Stomach (tissue), 9 donors: ENCODE measurements around the gene SMAD3. TPM values are rescaled to one million over a fixed set of nuclear protein-coding genes. Genes with fewer than 3 reads are reported as not detected.

Source experiments
- DNase-seq, 2 donors: peaks; one replicate each; pipeline versions ENCODE4 v3.0.0 to v3.0.0-alpha.2; 2013 to 2019
- H3K27ac ChIP-seq, 5 donors: fragments of 200-600 bp in 4 of 5; sonication (generic) in 4 of 5; one replicate each; pipeline ENCODE4 v1.5.1; 2013 to 2019; ENCODE audit warnings: mild to moderate bottlenecking in 1 of 5, moderate library complexity in 1 of 5
- H3K27me3 ChIP-seq, 3 donors: fragments of 200-600 bp; sonication (generic); one replicate each; pipeline ENCODE4 v1.5.1; 2017 to 2019; ENCODE audit warnings: mixed run types in 1 of 3
- H3K36me3 ChIP-seq, 4 donors: fragments of 200-600 bp; sonication (generic); 1 replicate in 3 of 4; 2 replicates in 1 of 4; pipeline ENCODE4 v1.5.1; 2016 to 2019
- H3K4me1 ChIP-seq, 4 donors: fragments of 200-600 bp; sonication (generic); one replicate each; pipeline ENCODE4 v1.5.1; 2016 to 2019
- H3K4me3 ChIP-seq, 4 donors: fragments of 200-600 bp; sonication (generic) in 3 of 4; one replicate each; pipeline ENCODE4 v1.5.1; 2016 to 2019; ENCODE audit warnings: mild to moderate bottlenecking in 1 of 4
- H3K9me3 ChIP-seq, 4 donors: fragments of 200-600 bp; sonication (generic); one replicate each; pipeline ENCODE4 v1.5.1; 2016 to 2019
- EP300 ChIP-seq: sonication (generic); formaldehyde crosslinking; IDR thresholded peaks from one replicate; pipeline ENCODE4 v1.6.1; 2017; ENCODE audit warnings: antibody characterized with exemption
- POLR2A ChIP-seq, 4 donors: fragments of 450-650 bp; IDR thresholded peaks; one replicate each; pipeline ENCODE4 v1.6.1; 2016; ENCODE audit warnings: antibody characterized with exemption in 4 of 4, control low read depth in 2 of 4, mild to moderate bottlenecking in 1 of 4, moderate library complexity in 1 of 4
- POLR2AphosphoS5 ChIP-seq, 3 donors: sonication (generic); formaldehyde crosslinking; IDR thresholded peaks; one replicate each; pipeline ENCODE4 v1.6.1; 2016; ENCODE audit warnings: antibody characterized with exemption in 3 of 3
- WGBS, 5 donors: extraction: QIAGEN DNeasy Blood & Tissue Kit in 3 of 5; methylation state at CpG; one replicate each; pipeline versions ENCODE4 v1.1.5 to v1.1.7; 2013 to 2018; 5-methylcytosine and 5-hydroxymethylcytosine counted together
- intact Hi-C: fragments of 100-400 bp; cut with DNase I; formaldehyde crosslinking; loops from one replicate; pipeline ENCODE4 v1.15.1; 2023; ENCODE audit warnings: low total_unique reads
- polyA plus RNA-seq, 3 donors: library from polyadenylated mRNA; stranded (reverse); fragments of 200-250 nt; gene quantifications; one replicate each; pipeline ENCODE4 v1.2.3, GENCODE V29; 2013
- total RNA-seq, 5 donors: library from RNA; depleted of rRNA; stranded (reverse); fragments of >200 nt; gene quantifications; one replicate each; pipeline versions ENCODE4 v1.1.0 to v1.2.3, GENCODE V29; 2014 to 2016
- TF ChIP-seq, protein P1 (sequence below), 7 experiments: fragments of 450-650 bp in 4 of 7; fragments of 200-600 bp in 3 of 7; sonication (generic) in 3 of 7; IDR thresholded peaks; one replicate each; pipeline ENCODE4 v1.5.1; 2016 to 2019; ENCODE audit warnings: antibody characterized with exemption in 7 of 7, control low read depth in 2 of 7, mild to moderate bottlenecking in 1 of 7
- donor health status: healthy with polysubstance abuse.
- donor health status: Bipolar disorder and iron deficiency.
- donor health status: healthy.

Gene SMAD3
- total and polyA plus RNA-seq, 8 donors = 6.8 to 103 (median 27.5) TPM

DNA sequence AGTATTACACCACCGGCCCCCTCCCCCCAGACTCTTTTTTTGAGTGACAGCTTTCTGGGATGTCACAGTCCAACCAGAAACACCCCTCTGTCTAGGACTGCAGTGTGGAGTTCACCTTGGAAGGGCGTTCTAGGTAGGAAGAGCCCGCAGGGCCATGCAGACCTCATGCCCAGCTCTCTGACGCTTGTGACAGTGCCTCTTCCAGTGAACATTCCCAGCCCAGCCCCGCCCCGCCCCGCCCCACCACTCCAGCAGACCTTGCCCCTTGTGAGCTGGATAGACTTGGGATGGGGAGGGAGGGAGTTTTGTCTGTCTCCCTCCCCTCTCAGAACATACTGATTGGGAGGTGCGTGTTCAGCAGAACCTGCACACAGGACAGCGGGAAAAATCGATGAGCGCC, 125.4 kb downstream of the SMAD3 start:
- TF ChIP-seq POLR2AphosphoS5 (IDR thresholded peaks at IDR 0.05) (no peak), EP300 (no peak), POLR2A (IDR thresholded peaks at IDR 0.05) (no peak)
- TF ChIP-seq, protein P1, sequence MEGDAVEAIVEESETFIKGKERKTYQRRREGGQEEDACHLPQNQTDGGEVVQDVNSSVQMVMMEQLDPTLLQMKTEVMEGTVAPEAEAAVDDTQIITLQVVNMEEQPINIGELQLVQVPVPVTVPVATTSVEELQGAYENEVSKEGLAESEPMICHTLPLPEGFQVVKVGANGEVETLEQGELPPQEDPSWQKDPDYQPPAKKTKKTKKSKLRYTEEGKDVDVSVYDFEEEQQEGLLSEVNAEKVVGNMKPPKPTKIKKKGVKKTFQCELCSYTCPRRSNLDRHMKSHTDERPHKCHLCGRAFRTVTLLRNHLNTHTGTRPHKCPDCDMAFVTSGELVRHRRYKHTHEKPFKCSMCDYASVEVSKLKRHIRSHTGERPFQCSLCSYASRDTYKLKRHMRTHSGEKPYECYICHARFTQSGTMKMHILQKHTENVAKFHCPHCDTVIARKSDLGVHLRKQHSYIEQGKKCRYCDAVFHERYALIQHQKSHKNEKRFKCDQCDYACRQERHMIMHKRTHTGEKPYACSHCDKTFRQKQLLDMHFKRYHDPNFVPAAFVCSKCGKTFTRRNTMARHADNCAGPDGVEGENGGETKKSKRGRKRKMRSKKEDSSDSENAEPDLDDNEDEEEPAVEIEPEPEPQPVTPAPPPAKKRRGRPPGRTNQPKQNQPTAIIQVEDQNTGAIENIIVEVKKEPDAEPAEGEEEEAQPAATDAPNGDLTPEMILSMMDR (IDR thresholded peaks at IDR 0.05) = no peak
- no peaks in the 10 kb centered on the region for H3K9me3 ChIP-seq
- H3K4me1 ChIP-seq = peaks cover 6 to 49% (median 36%) of the 10 kb centered on the region in 4 donors
- peaks cover 33 to 95% (median 80%) of the 10 kb centered on the region in 4 donors for H3K36me3 ChIP-seq
- peak overlapping the region in 2 of 5 donors; percentile 68 to 77 for H3K27ac ChIP-seq
- H3K27me3 ChIP-seq = no peaks in the 10 kb centered on the region
- no peak overlapping the region for H3K4me3 ChIP-seq
- 79 to 91% (median 89%) methylated on average over 6 to 11 of the region's 11 CpGs for WGBS, 5 donors
- intact Hi-C loops = no loop called here
- DNase-seq = no peak

DNA sequence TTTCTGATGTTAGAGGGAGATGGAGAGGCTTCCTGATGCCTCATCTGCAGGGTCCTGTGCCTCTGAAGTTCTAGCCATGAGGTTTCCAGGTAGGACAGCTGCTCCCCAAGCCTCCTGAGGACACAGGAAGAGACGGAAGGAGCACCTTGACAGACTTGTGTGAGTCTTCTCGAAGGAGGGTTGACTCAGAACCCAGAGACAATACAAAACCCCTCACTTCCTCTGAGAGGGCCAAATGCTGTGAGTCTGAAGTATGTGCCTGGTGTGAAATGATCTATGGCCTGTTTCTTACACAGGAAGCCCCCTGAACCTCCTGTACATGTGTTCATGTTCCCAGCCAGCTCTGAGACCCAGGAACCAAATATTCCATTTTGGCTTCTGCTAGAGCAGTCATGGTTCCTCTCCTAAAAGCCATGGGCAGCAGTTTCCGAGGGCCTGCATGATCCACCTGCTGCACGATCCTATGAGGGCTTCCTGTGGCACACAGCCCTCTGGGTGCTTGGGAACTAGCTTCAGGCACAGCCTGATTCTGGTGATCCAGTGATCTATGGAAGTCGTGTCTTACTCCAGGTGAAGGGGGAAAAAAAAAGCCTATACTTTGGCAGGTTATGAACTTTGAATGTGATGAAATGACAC, 126.9 kb downstream of the SMAD3 start:
- intact Hi-C loops = no loop called here
- WGBS, 5 donors = 89 to 93% (median 90%) methylated on average over 5 of the region's 5 CpGs
- H3K36me3 ChIP-seq = peaks cover 27 to 80% (median 70%) of the 10 kb centered on the region in 4 donors
- H3K9me3 ChIP-seq = no peaks in the 10 kb centered on the region
- DNase-seq = no peak
- H3K4me1 ChIP-seq = peaks cover 0 to 41% (median 29%) of the 10 kb centered on the region in 4 donors
- TF ChIP-seq POLR2A (IDR thresholded peaks at IDR 0.05) = no peak
- no peak for TF ChIP-seq POLR2AphosphoS5 (IDR thresholded peaks at IDR 0.05)
- no peak for TF ChIP-seq EP300
- TF ChIP-seq, protein P1 (IDR thresholded peaks at IDR 0.05) = no peak
- H3K27ac ChIP-seq = peak overlapping the region in 1 of 5 donors; percentile 45
- H3K4me3 ChIP-seq = no peak overlapping the region
- no peaks in the 10 kb centered on the region for H3K27me3 ChIP-seq

DNA sequence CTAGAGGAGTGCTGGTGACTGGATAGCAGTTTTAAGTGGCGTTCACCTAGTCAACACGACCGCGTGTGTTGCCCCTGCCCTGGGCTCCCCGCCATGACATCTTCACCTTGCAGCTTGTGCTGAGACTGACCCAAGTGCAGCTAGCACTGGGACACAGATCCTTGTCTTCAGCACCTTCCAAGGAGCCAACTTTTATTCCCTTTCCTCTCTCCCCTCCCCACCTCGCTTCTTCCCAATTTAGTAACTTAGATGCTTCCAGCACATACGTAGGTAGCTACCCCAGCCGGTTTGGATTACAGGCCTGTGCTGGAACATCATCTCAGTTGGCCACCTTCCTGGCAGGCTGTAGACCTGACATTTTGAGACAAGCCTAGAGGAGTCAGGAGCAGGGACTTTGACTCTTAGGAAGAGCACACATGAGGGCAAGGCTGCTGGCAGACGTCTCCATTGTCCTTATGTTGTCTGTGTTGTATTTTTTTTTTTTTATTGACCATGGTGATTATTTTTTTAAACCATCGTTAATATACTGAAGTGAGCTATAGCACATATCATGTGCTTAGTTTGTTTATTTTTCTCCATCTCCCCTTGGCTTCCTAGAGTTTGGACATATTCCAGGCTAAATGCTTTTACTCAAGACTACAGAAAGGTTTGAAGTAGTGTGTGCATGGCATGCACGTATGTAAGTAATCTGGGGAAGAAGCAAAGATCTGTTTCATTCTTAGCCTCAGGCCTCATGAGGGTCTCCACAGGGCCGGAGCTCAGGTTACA, 128.0 kb downstream of the SMAD3 start:
- Histone ChIP-seq H3K4me3 (no peak overlapping the region), H3K4me1 (peaks cover 0 to 41% (median 26%) of the 10 kb centered on the region in 4 donors), H3K27ac (peak overlapping the region in 3 of 5 donors; percentile 8 to 45 (median 17)), H3K36me3 (peaks cover 22 to 69% (median 59%) of the 10 kb centered on the region in 4 donors), H3K9me3 (no peaks in the 10 kb centered on the region), H3K27me3 (no peaks in the 10 kb centered on the region)
- TF ChIP-seq POLR2AphosphoS5 (IDR thresholded peaks at IDR 0.05) (peak in 1 of 3 donors; percentile 3), POLR2A (IDR thresholded peaks at IDR 0.05) (no peak), EP300 (no peak)
- TF ChIP-seq, protein P1 (IDR thresholded peaks at IDR 0.05) = no peak
- 67 to 77% (median 74%) methylated on average over 12 of the region's 12 CpGs for WGBS, 5 donors
- peak in 1 of 2 donors; percentile 56 for DNase-seq
- intact Hi-C loops = no loop called here

DNA sequence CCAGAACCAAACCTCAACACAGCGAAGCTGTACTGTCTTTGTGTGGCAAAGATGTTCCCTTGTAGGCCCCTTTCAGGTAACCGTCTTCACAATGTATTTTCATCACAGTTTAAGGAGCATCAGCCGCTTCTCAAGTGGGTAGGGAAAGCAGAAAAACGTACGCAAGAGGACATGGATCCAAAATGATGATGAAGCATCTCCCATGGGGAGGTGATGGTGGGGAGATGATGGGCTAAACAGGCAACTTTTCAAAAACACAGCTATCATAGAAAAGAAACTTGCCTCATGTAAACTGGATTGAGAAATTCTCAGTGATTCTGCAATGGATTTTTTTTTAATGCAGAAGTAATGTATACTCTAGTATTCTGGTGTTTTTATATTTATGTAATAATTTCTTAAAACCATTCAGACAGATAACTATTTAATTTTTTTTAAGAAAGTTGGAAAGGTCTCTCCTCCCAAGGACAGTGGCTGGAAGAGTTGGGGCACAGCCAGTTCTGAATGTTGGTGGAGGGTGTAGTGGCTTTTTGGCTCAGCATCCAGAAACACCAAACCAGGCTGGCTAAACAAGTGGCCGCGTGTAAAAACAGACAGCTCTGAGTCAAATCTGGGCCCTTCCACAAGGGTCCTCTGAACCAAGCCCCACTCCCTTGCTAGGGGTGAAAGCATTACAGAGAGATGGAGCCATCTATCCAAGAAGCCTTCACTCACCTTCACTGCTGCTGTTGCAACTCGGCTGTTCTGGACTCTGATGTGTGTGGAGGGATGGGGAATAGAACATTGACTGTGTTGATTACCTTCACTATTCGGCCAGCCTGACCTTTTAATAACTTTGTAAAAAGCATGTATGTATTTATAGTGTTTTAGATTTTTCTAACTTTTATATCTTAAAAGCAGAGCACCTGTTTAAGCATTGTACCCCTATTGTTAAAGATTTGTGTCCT, 129.0 kb downstream of the SMAD3 start:
- peaks cover 16 to 59% (median 48%) of the 10 kb centered on the region in 4 donors for H3K36me3 ChIP-seq
- H3K4me1 ChIP-seq = peaks cover 0 to 31% (median 20%) of the 10 kb centered on the region in 4 donors
- H3K27ac ChIP-seq = peak overlapping the region in 2 of 5 donors; percentile 17 to 30
- TF ChIP-seq EP300 = no peak
- TF ChIP-seq POLR2AphosphoS5 (IDR thresholded peaks at IDR 0.05) = no peak
- no peak for TF ChIP-seq POLR2A (IDR thresholded peaks at IDR 0.05)
- TF ChIP-seq, protein P1 (IDR thresholded peaks at IDR 0.05) = no peak
- H3K9me3 ChIP-seq = no peaks in the 10 kb centered on the region
- H3K27me3 ChIP-seq = no peaks in the 10 kb centered on the region
- intact Hi-C loops = no loop called here
- H3K4me3 ChIP-seq = no peak overlapping the region
- 83 to 92% (median 89%) methylated on average over 9 of the region's 9 CpGs for WGBS, 5 donors
- no peak for DNase-seq
